Activated naive CD4-positive, alpha-beta T cell treated with anti-CD3 and anti-CD28 coated beads, Interleukin-2, amount 50 U/mL, for 24 hours (primary cell): Measurements from ENCODE around the gene ATP9A.
"Not testable (repeated sequence)": the region's sequence is repeated elsewhere in the genome, so short reads cannot be mapped to it uniquely, and the experiment has no call there.

ENCODE experiments used
- H3K27ac Mint-ChIP-seq: one replicate; pipeline ENCODE4 v1.8.0; 2021; ENCODE audit warnings: mild to moderate bottlenecking, mixed read lengths
- H3K27me3 Mint-ChIP-seq: one replicate; pipeline ENCODE4 v1.8.0; 2021; ENCODE audit warnings: mixed read lengths
- H3K36me3 Mint-ChIP-seq: one replicate; pipeline ENCODE4 v1.8.0; 2021; ENCODE audit warnings: mixed read lengths
- H3K4me1 Mint-ChIP-seq: one replicate; pipeline ENCODE4 v1.8.0; 2021; ENCODE audit warnings: mixed read lengths
- H3K4me3 Mint-ChIP-seq: one replicate; pipeline ENCODE4 v1.8.0; 2021; ENCODE audit warnings: mild to moderate bottlenecking, mixed read lengths
- H3K9me3 Mint-ChIP-seq: one replicate; pipeline ENCODE4 v1.8.0; 2021; ENCODE audit warnings: mixed read lengths

The ATP9A gene

GRCh38 chr20:51767867-51768758, at the start of gene ATP9A:
Gene ATP9A, minus strand, starts transcription at chr20:51768390. Its CDS starts 21 bp downstream, at chr20:51768369.
- Mint-ChIP-seq H3K4me1 (peaks cover 9% of the 10 kb centered on the region), H3K36me3 (no peaks in the 10 kb centered on the region), H3K27me3 (peaks cover 30% of the 10 kb centered on the region), H3K9me3 (no peaks in the 10 kb centered on the region), H3K4me3 (peak within 1 kb of the TSS; percentile 79), H3K27ac (no peak within 1 kb of the TSS)

GRCh38 chr20:51816856-51817255, 48.7 kb upstream of the ATP9A start:
- H3K36me3 Mint-ChIP-seq, H3K4me1 Mint-ChIP-seq, H3K27ac Mint-ChIP-seq, H3K9me3 Mint-ChIP-seq, H3K4me3 Mint-ChIP-seq, H3K27me3 Mint-ChIP-seq: not testable (repeated sequence)

- no peak overlapping the region for H3K27ac Mint-ChIP-seq
- H3K9me3 Mint-ChIP-seq = no peaks in the 10 kb centered on the region
- no peak overlapping the region for H3K4me3 Mint-ChIP-seq
- H3K27me3 Mint-ChIP-seq = peaks cover 5% of the 10 kb centered on the region
- no peaks in the 10 kb centered on the region for H3K4me1 Mint-ChIP-seq
- H3K36me3 Mint-ChIP-seq = no peaks in the 10 kb centered on the region
Observed at GRCh38 chr20:51815383-51816076, 47.3 kb upstream of the ATP9A start.

GRCh38 chr20:51812861-51813260, 44.7 kb upstream of the ATP9A start:
- Mint-ChIP-seq H3K27me3 (no peaks in the 10 kb centered on the region), H3K27ac (no peak overlapping the region), H3K4me3 (no peak overlapping the region), H3K9me3 (no peaks in the 10 kb centered on the region), H3K36me3 (no peaks in the 10 kb centered on the region), H3K4me1 (no peaks in the 10 kb centered on the region)

GRCh38 chr20:51811514-51812128, 43.4 kb upstream of the ATP9A start:
- no peaks in the 10 kb centered on the region for H3K9me3 Mint-ChIP-seq
- H3K27ac Mint-ChIP-seq = no peak overlapping the region
- H3K4me3 Mint-ChIP-seq = no peak overlapping the region
- H3K36me3 Mint-ChIP-seq = no peaks in the 10 kb centered on the region
- no peaks in the 10 kb centered on the region for H3K27me3 Mint-ChIP-seq
- no peaks in the 10 kb centered on the region for H3K4me1 Mint-ChIP-seq

- H3K4me3 Mint-ChIP-seq = no peak overlapping the region
- no peak overlapping the region for H3K27ac Mint-ChIP-seq
- peaks cover 1% of the 10 kb centered on the region for H3K27me3 Mint-ChIP-seq
- H3K36me3 Mint-ChIP-seq = no peaks in the 10 kb centered on the region
- H3K9me3 Mint-ChIP-seq = no peaks in the 10 kb centered on the region
- H3K4me1 Mint-ChIP-seq = no peaks in the 10 kb centered on the region
Observed at GRCh38 chr20:51811042-51811355, 42.8 kb upstream of the ATP9A start.

GRCh38 chr20:51810155-51811041, 42.2 kb upstream of the ATP9A start:
- H3K36me3 Mint-ChIP-seq = no peaks in the 10 kb centered on the region
- H3K27me3 Mint-ChIP-seq = peaks cover 3% of the 10 kb centered on the region
- no peak overlapping the region for H3K4me3 Mint-ChIP-seq
- H3K9me3 Mint-ChIP-seq = no peaks in the 10 kb centered on the region
- H3K27ac Mint-ChIP-seq = no peak overlapping the region
- H3K4me1 Mint-ChIP-seq = no peaks in the 10 kb centered on the region

GRCh38 chr20:51807720-51808250, 39.6 kb upstream of the ATP9A start:
- Mint-ChIP-seq H3K27ac (no peak overlapping the region), H3K4me3 (no peak overlapping the region), H3K27me3 (peaks cover 12% of the 10 kb centered on the region), H3K36me3 (no peaks in the 10 kb centered on the region), H3K9me3 (no peaks in the 10 kb centered on the region), H3K4me1 (no peaks in the 10 kb centered on the region)

- H3K4me3 Mint-ChIP-seq = no peak overlapping the region
- H3K4me1 Mint-ChIP-seq = peaks cover 11% of the 10 kb centered on the region
- no peak overlapping the region for H3K27ac Mint-ChIP-seq
- no peaks in the 10 kb centered on the region for H3K9me3 Mint-ChIP-seq
- no peaks in the 10 kb centered on the region for H3K36me3 Mint-ChIP-seq
- H3K27me3 Mint-ChIP-seq = peaks cover 23% of the 10 kb centered on the region
Observed at GRCh38 chr20:51804754-51805153, 36.6 kb upstream of the ATP9A start.

- peaks cover 12% of the 10 kb centered on the region for H3K4me1 Mint-ChIP-seq
- peaks cover 32% of the 10 kb centered on the region for H3K27me3 Mint-ChIP-seq
Observed at GRCh38 chr20:51803148-51803854, 35.1 kb upstream of the ATP9A start.

GRCh38 chr20:51802170-51802751, 34.1 kb upstream of the ATP9A start, which contains the start of gene SALL4:
Gene SALL4, minus strand, starts transcription at chr20:51802521. Its CDS starts 113 bp downstream, at chr20:51802408.
- peaks cover 37% of the 10 kb centered on the region for H3K27me3 Mint-ChIP-seq
- no peaks in the 10 kb centered on the region for H3K36me3 Mint-ChIP-seq
- no peak within 1 kb of the TSS for H3K27ac Mint-ChIP-seq
- H3K4me3 Mint-ChIP-seq = peak within 1 kb of the TSS; percentile 19
- H3K4me1 Mint-ChIP-seq = peaks cover 12% of the 10 kb centered on the region
- H3K9me3 Mint-ChIP-seq = no peaks in the 10 kb centered on the region

More at GRCh38 chr20:51803148-51803854, 35.1 kb upstream of the ATP9A start:
- no peaks in the 10 kb centered on the region for H3K36me3 Mint-ChIP-seq
- no peaks in the 10 kb centered on the region for H3K9me3 Mint-ChIP-seq
- H3K4me3 Mint-ChIP-seq = no peak overlapping the region
- H3K27ac Mint-ChIP-seq = no peak overlapping the region

GRCh38 chr20:51801823-51802123, 33.6 kb upstream of the ATP9A start:
- peak overlapping the region; percentile 19 for H3K4me3 Mint-ChIP-seq
- no peak overlapping the region for H3K27ac Mint-ChIP-seq
- no peaks in the 10 kb centered on the region for H3K36me3 Mint-ChIP-seq
- peaks cover 37% of the 10 kb centered on the region for H3K27me3 Mint-ChIP-seq
- no peaks in the 10 kb centered on the region for H3K9me3 Mint-ChIP-seq
- peaks cover 12% of the 10 kb centered on the region for H3K4me1 Mint-ChIP-seq

GRCh38 chr20:51801122-51801822, 33.1 kb upstream of the ATP9A start:
- Mint-ChIP-seq H3K9me3 (no peaks in the 10 kb centered on the region), H3K4me1 (peaks cover 12% of the 10 kb centered on the region), H3K27me3 (peaks cover 37% of the 10 kb centered on the region), H3K27ac (no peak overlapping the region), H3K36me3 (no peaks in the 10 kb centered on the region), H3K4me3 (peak overlapping the region; percentile 76)

- H3K9me3 Mint-ChIP-seq = no peaks in the 10 kb centered on the region
- peaks cover 12% of the 10 kb centered on the region for H3K4me1 Mint-ChIP-seq
- peaks cover 36% of the 10 kb centered on the region for H3K27me3 Mint-ChIP-seq
- no peak overlapping the region for H3K27ac Mint-ChIP-seq
- H3K36me3 Mint-ChIP-seq = no peaks in the 10 kb centered on the region
- peak overlapping the region; percentile 76 for H3K4me3 Mint-ChIP-seq
Observed at GRCh38 chr20:51800872-51801121, 32.6 kb upstream of the ATP9A start.
